Panc1 (cell line): ENCODE measurements around the gene TMCC1. TPM values are rescaled to one million over a fixed set of nuclear protein-coding genes. Genes with fewer than 3 reads are reported as not detected.

ENCODE experiments used
- ATAC-seq: fragments of 200-7000 bp; cut with Tn5 transposase; 2 replicates; pipeline ENCODE4 v1.9.1; 2020; ENCODE audit warnings: mild to moderate bottlenecking, moderate library complexity
- BruUV-seq: library from RNA; stranded (reverse); fragments of 400-500 nt; replicated peaks from 2 replicates; lab custom pipeline; 2021; lab: Mats Ljungman, UMichigan
- CTCF ChIA-PET: fragments of 300-600 bp; sonication (Branson Sonifier 250); formaldehyde crosslinking; loops from one replicate; lab custom pipeline; 2022; ENCODE audit warnings: antibody characterized with exemption; lab: Charles Lee
- POLR2A ChIA-PET: fragments of 300-600 bp; sonication (Branson Sonifier 250); formaldehyde crosslinking; loops from one replicate; lab custom pipeline; 2022; ENCODE audit warnings: antibody characterized with exemption; lab: Charles Lee
- DNase-seq: peaks from one replicate; pipeline ENCODE4 v3.0.0-alpha.2; 2010; ENCODE audit warnings: low read depth, low spot score
- H3K27ac ChIP-seq: 2 replicates; pipeline ENCODE4 v1.5.1; 2011; ENCODE audit warnings: mild to moderate bottlenecking, low read length, inconsistent platforms
- H3K27me3 ChIP-seq: fragments of 200-500 bp; sonication (Bioruptor generic); 2 replicates; pipeline ENCODE4 v1.6.0; 2014; ENCODE audit warnings: low read length, inconsistent platforms; ENCODE audit not compliant: control insufficient read depth, insufficient read depth
- H3K36me3 ChIP-seq: fragments of 200-500 bp; sonication (Bioruptor generic); 2 replicates; pipeline ENCODE4 v1.5.1; 2014; ENCODE audit warnings: inconsistent platforms, mild to moderate bottlenecking, low read length, moderate library complexity; ENCODE audit not compliant: control insufficient read depth, insufficient read depth
- H3K4me1 ChIP-seq: 2 replicates; pipeline ENCODE4 v1.5.1; 2011; ENCODE audit warnings: inconsistent platforms, mild to moderate bottlenecking, low read length, moderate library complexity; ENCODE audit not compliant: control insufficient read depth, insufficient read depth
- H3K4me3 ChIP-seq, 2 experiments: 2 replicates each; pipeline ENCODE4 v1.5.1; 2011 to 2012; ENCODE audit warnings: low read depth in 2 of 2, low read length in 2 of 2, mild to moderate bottlenecking in 2 of 2, inconsistent platforms in 1 of 2, moderate library complexity in 1 of 2
- H3K9me3 ChIP-seq: fragments of 200-500 bp; sonication (Bioruptor generic); 2 replicates; pipeline ENCODE4 v1.5.1; 2014; ENCODE audit warnings: low read depth, mild to moderate bottlenecking, inconsistent platforms, low read length, moderate library complexity; ENCODE audit not compliant: control insufficient read depth, insufficient read depth
- CTCF ChIP-seq: fragments of 450-650 bp; IDR thresholded peaks from 2 replicates; pipeline ENCODE4 v1.5.1; 2017; ENCODE audit warnings: mild to moderate bottlenecking
- POLR2AphosphoS5 ChIP-seq: IDR thresholded peaks from 2 replicates; pipeline ENCODE4 v1.6.1; 2012; ENCODE audit warnings: mild to moderate bottlenecking, low read depth, low read length, moderate library complexity
- SIN3A ChIP-seq: IDR thresholded peaks from 2 replicates; pipeline ENCODE4 v1.6.1; 2012; ENCODE audit warnings: low read depth, mild to moderate bottlenecking, low read length, moderate library complexity, borderline replicate concordance; ENCODE audit not compliant: insufficient read depth
- TCF7L2 ChIP-seq: IDR thresholded peaks from 2 replicates; pipeline ENCODE4 v1.6.1; 2011; ENCODE audit warnings: mild to moderate bottlenecking, low read depth, low read length, inconsistent platforms
- in situ Hi-C: cut with HindIII; loops from 2 replicates; pipeline ENCODE4 v1.10.0; 2016; ENCODE audit warnings: low sequenced_read_pairs, low pct_unique_long_range_greater_than_20kb
- intact Hi-C: fragments of 100-400 bp; cut with micrococcal nuclease; formaldehyde crosslinking; loops from one replicate; pipeline ENCODE4 v1.10.0; 2022; ENCODE audit not compliant: unreplicated experiment
- total RNA-seq: library from RNA; stranded (reverse); gene quantifications from one replicate; pipeline ENCODE4 v1.2.1, GENCODE V29; 2021; ENCODE audit not compliant: unreplicated experiment
- TF ChIP-seq, protein P1 (sequence below), 2 experiments: IDR thresholded peaks; 2 replicates each; pipeline ENCODE4 v1.6.1; 2011 to 2012; ENCODE audit warnings: low read depth in 2 of 2, control low read depth in 1 of 2, low read length in 1 of 2, mild to moderate bottlenecking in 1 of 2, moderate library complexity in 1 of 2; ENCODE audit not compliant: insufficient read depth in 1 of 2

TMCC1 gene
- total RNA-seq, 1 experiment from 2014 or later: 33.2 TPM

- no peaks in the 10 kb centered on the region for H3K36me3 ChIP-seq
- no TSS peak for BruUV-seq
- intact Hi-C loops (loop anchor here (1.0 to 10.0 kb wide), 3 partner anchors 137 to 468 kb away; no protein-coding TSS in a partner anchor), in situ Hi-C loops (no loop called here)
- no peaks in the 10 kb centered on the region for H3K9me3 ChIP-seq
- CTCF ChIA-PET: interaction anchor here (0.6 to 1.2 kb wide), 4 partner anchors 28 to 261 kb away, joined by 4 to 10 read pairs (median 6); no protein-coding TSS in a partner anchor
- POLR2A ChIA-PET: interaction anchor here (0.6 kb wide), 1 partner anchor 171 kb away, joined by 5 read pairs; no protein-coding TSS in a partner anchor
- TF ChIP-seq POLR2AphosphoS5 (peak; percentile 18; the same call in 1 of the 2 replicates), SIN3A (peak; percentile 60; the same call in 1 of the 2 replicates), CTCF (no peak)
- DNase-seq: no peak
- peaks cover 42% of the 10 kb centered on the region for H3K4me1 ChIP-seq
- peak overlapping the region; percentile 97 for H3K27ac ChIP-seq
- no peaks in the 10 kb centered on the region for H3K27me3 ChIP-seq
- peak overlapping the region; percentile 59 to 77 for H3K4me3 ChIP-seq
- peak; percentile 92 for ATAC-seq
Observed at GRCh38 chr3:129626744-129627349, 266.7 kb downstream of the TMCC1 start.

DNA sequence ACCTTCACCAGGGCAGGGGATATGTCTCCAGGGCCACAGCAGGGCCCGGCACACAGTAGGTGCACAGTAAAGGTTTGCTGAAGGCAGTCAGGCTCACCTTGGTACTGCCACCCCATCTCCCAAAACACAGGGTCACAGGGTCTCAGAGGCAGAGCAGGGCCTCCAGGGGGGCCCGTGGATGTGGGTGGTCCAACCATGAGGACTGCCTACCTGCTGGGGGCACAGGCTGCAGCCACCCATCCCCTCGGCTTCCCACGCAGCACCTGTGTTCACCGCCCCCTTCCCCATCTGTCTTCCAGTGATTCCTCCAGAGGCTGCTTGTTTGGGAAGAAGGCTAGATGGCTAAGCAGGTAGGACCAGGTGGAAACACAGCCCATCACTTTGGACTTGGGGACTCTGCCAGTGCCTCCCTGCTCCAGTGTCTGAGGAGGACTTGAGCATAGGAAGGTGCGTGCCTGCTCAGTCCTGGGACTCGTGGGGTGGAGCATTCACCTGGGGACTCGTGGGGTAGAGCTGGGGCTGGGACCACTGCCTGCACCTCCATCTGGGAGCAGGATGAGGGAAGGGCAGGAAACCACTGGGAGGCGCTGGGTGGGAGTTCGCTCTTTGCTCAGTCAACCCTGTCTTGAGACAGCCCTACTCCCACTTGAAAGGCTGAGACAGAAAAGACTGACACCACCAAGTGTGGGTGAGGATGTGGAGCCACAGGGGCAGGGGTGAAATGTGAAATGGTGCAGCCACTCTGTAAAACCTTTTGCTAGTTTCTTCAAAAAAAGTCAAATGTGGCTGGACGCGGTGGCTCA lies 268.2 kb downstream of the TMCC1 start:
- no peak for DNase-seq
- Histone ChIP-seq H3K4me1 (peaks cover 42% of the 10 kb centered on the region), H3K9me3 (no peaks in the 10 kb centered on the region), H3K27me3 (no peaks in the 10 kb centered on the region), H3K36me3 (no peaks in the 10 kb centered on the region), H3K4me3 (no peak overlapping the region; a peak in 1 of 4 replicates), H3K27ac (peak overlapping the region; percentile 86)
- peak; percentile 19; the same call in 1 of the 2 replicates for ATAC-seq
- ChIA-PET CTCF (interaction anchor here (0.8 kb wide), 1 partner anchor 135 kb away, joined by 4 read pairs; no protein-coding TSS in a partner anchor), POLR2A (no interaction called here)
- BruUV-seq: no TSS peak
- intact Hi-C loops (loop anchor here (5.0 to 10.0 kb wide), 2 partner anchors 202 to 470 kb away; no protein-coding TSS in a partner anchor), in situ Hi-C loops (no loop called here)
- TF ChIP-seq TCF7L2 (0 out of 2 replicates have a peak, but pooled peaks have one; percentile 18), SIN3A (no peak)

DNA sequence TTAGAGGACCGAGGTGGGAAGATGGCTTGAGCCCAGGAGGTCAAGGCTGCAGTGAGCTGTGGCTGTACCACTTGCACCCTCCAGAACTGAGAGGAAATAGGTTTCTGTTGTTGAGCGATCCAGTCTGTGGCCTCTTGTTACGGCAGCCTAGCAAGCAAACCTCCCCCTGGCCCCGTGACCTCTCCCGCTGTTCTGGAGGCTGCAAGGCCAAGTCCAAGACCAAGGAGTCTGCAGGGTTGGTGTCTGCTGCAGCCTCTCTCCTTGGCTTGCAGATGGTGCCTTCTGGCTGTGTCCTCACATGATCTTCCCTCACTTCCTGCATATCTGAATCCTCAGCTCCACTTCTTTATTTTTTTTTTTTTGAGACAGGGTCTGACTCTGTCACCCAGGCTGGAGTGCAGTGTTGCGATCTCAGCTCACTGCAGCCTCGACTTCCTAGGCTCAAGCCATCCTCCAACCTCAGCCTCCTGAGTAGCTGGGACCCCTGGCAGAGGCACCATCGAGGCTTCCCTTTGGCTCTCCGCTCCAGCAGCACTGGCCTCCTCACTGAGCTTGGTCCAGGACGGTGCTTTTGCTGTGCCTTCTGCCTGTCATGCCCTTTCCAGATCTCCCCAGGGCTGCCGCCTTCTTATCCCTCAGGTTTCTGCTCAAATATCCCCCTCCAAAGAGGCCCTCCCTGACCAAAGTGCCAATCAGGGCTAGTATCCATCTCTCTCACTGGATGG lies 269.0 kb downstream of the TMCC1 start:
- peaks cover 42% of the 10 kb centered on the region for H3K4me1 ChIP-seq
- TF ChIP-seq TCF7L2 (no peak), POLR2AphosphoS5 (no peak), CTCF (no peak), SIN3A (no peak)
- TF ChIP-seq, protein P1, sequence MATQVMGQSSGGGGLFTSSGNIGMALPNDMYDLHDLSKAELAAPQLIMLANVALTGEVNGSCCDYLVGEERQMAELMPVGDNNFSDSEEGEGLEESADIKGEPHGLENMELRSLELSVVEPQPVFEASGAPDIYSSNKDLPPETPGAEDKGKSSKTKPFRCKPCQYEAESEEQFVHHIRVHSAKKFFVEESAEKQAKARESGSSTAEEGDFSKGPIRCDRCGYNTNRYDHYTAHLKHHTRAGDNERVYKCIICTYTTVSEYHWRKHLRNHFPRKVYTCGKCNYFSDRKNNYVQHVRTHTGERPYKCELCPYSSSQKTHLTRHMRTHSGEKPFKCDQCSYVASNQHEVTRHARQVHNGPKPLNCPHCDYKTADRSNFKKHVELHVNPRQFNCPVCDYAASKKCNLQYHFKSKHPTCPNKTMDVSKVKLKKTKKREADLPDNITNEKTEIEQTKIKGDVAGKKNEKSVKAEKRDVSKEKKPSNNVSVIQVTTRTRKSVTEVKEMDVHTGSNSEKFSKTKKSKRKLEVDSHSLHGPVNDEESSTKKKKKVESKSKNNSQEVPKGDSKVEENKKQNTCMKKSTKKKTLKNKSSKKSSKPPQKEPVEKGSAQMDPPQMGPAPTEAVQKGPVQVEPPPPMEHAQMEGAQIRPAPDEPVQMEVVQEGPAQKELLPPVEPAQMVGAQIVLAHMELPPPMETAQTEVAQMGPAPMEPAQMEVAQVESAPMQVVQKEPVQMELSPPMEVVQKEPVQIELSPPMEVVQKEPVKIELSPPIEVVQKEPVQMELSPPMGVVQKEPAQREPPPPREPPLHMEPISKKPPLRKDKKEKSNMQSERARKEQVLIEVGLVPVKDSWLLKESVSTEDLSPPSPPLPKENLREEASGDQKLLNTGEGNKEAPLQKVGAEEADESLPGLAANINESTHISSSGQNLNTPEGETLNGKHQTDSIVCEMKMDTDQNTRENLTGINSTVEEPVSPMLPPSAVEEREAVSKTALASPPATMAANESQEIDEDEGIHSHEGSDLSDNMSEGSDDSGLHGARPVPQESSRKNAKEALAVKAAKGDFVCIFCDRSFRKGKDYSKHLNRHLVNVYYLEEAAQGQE (IDR thresholded peaks at IDR 0.05; ENCODE audit: insufficient read depth in 1 of 2, low read depth in 2 of 2, low read length in 1 of 2): no peak
- peak overlapping the region; percentile 86 for H3K27ac ChIP-seq
- ChIA-PET CTCF (no interaction called here), POLR2A (interaction anchor here (0.7 kb wide), 1 partner anchor 285 kb away, joined by 3 read pairs; no protein-coding TSS in a partner anchor)
- DNase-seq: no peak
- no peaks in the 10 kb centered on the region for H3K9me3 ChIP-seq
- no peaks in the 10 kb centered on the region for H3K36me3 ChIP-seq
- in situ Hi-C loops: no loop called here
- no TSS peak for BruUV-seq
- H3K4me3 ChIP-seq: no peak overlapping the region
- intact Hi-C loops: loop anchor here (5.0 to 10.0 kb wide), 2 partner anchors 203 to 470 kb away; no protein-coding TSS in a partner anchor
- no peak for ATAC-seq
- H3K27me3 ChIP-seq: no peaks in the 10 kb centered on the region
